IMR-90 (cell line): ENCODE measurements around the gene CENPF. TPM values are rescaled to one million over a fixed set of nuclear protein-coding genes. Genes with fewer than 3 reads are reported as not detected.

Experiments
- ATAC-seq: fragments of 200-7000 bp; cut with Tn5 transposase; 2 replicates; pipeline ENCODE4 v1.9.1; 2020; ENCODE audit warnings: low read depth, mild to moderate bottlenecking, moderate library complexity
- BruUV-seq: library from RNA; stranded (reverse); fragments of 400-500 nt; replicated peaks from 2 replicates; lab custom pipeline; 2021; lab: Mats Ljungman, UMichigan
- CTCF ChIA-PET: fragments of 300-600 bp; formaldehyde crosslinking; extraction: SDS; loops from one replicate; lab custom pipeline; 2021; ENCODE audit warnings: antibody characterized with exemption; lab: Yijun Ruan, JAX
- POLR2A ChIA-PET: fragments of 300-600 bp; sonication (Branson Sonifier 250); formaldehyde crosslinking; loops from one replicate; lab custom pipeline; 2022; ENCODE audit warnings: antibody characterized with exemption; ENCODE audit not compliant: unreplicated experiment; lab: Charles Lee
- DNase-seq: peaks from one replicate; pipeline ENCODE4 v3.0.0; 2013
- H2AFZ ChIP-seq: replicated peaks from 2 replicates; pipeline ENCODE3; 2013; ENCODE audit warnings: low read length, mild to moderate bottlenecking; ENCODE audit not compliant: poor library complexity
- H2AK5ac ChIP-seq: 2 replicates; pipeline ENCODE4 v1.6.1; 2013; ENCODE audit warnings: low read depth, low read length, inconsistent platforms
- H2AK9ac ChIP-seq: replicated peaks from 2 replicates; pipeline ENCODE3; 2013; ENCODE audit warnings: mild to moderate bottlenecking, low read depth, low read length, moderate library complexity; ENCODE audit not compliant: poor library complexity
- H2BK120ac ChIP-seq: 2 replicates; pipeline ENCODE4 v1.6.1; 2013; ENCODE audit warnings: low read depth, low read length, inconsistent platforms
- H2BK15ac ChIP-seq: 3 replicates; pipeline ENCODE4 v1.6.1; 2013; ENCODE audit warnings: low read depth, low read length, inconsistent platforms
- H2BK20ac ChIP-seq: 2 replicates; pipeline ENCODE4 v1.6.1; 2013; ENCODE audit warnings: low read depth, mild to moderate bottlenecking, inconsistent platforms, low read length, moderate library complexity
- H2BK5ac ChIP-seq: 2 replicates; pipeline ENCODE4 v1.6.1; 2013; ENCODE audit warnings: mild to moderate bottlenecking, low read depth, low read length, inconsistent platforms; ENCODE audit not compliant: poor library complexity, severe bottlenecking
- H3K14ac ChIP-seq: replicated peaks from 2 replicates; pipeline ENCODE4 v1.6.1; 2013; ENCODE audit warnings: low read depth, low read length, inconsistent platforms
- H3K18ac ChIP-seq: 2 replicates; pipeline ENCODE4 v1.6.1; 2013; ENCODE audit warnings: low read depth, low read length, control low read depth
- H3K23ac ChIP-seq: 2 replicates; pipeline ENCODE4 v1.6.1; 2013; ENCODE audit warnings: low read depth, low read length, inconsistent platforms
- H3K27ac ChIP-seq: 2 replicates; pipeline ENCODE4 v1.5.1; 2013; ENCODE audit warnings: mild to moderate bottlenecking, control low read depth, low read length; ENCODE audit not compliant: insufficient read depth
- H3K27me3 ChIP-seq: 2 replicates; pipeline ENCODE4 v1.6.1; 2013; ENCODE audit warnings: low read length; ENCODE audit not compliant: control insufficient read depth, insufficient read depth
- H3K36me3 ChIP-seq: 2 replicates; pipeline ENCODE4 v1.6.1; 2013; ENCODE audit warnings: low read length, mixed read lengths; ENCODE audit not compliant: control insufficient read depth, insufficient read depth
- H3K4ac ChIP-seq: 2 replicates; pipeline ENCODE4 v1.6.1; 2013; ENCODE audit warnings: low read depth, low read length, inconsistent platforms
- H3K4me1 ChIP-seq: 2 replicates; pipeline ENCODE4 v1.6.1; 2013; ENCODE audit warnings: low read length, mixed read lengths; ENCODE audit not compliant: control insufficient read depth, insufficient read depth
- H3K4me2 ChIP-seq: 2 replicates; pipeline ENCODE4 v1.6.1; 2013; ENCODE audit warnings: low read depth, mild to moderate bottlenecking, control low read depth, low read length, moderate library complexity
- H3K4me3 ChIP-seq: 2 replicates; pipeline ENCODE4 v1.5.1; 2013; ENCODE audit warnings: low read depth, mild to moderate bottlenecking, control low read depth, low read length, moderate library complexity; ENCODE audit not compliant: insufficient read depth
- H3K56ac ChIP-seq: 2 replicates; pipeline ENCODE4 v1.6.1; 2013; ENCODE audit warnings: low read length, inconsistent platforms; ENCODE audit not compliant: insufficient read depth; ENCODE audit errors: extremely low read depth
- H3K79me1 ChIP-seq, 2 experiments: 2 replicates each; pipeline ENCODE4 v1.6.1; 2013; ENCODE audit warnings: low read length in 2 of 2, inconsistent platforms in 1 of 2, low read depth in 1 of 2
- H3K9ac ChIP-seq: 2 replicates; pipeline ENCODE4 v1.6.1; 2013; ENCODE audit warnings: low read depth, low read length, control low read depth
- H3K9me1 ChIP-seq: 2 replicates; pipeline ENCODE4 v1.6.1; 2013; ENCODE audit warnings: low read length, inconsistent platforms; ENCODE audit not compliant: insufficient read depth
- H3K9me3 ChIP-seq: 2 replicates; pipeline ENCODE4 v1.6.1; 2013; ENCODE audit warnings: low read length; ENCODE audit not compliant: control insufficient read depth, insufficient read depth
- H4K20me1 ChIP-seq: 2 replicates; pipeline ENCODE4 v1.6.1; 2013; ENCODE audit warnings: low read length, inconsistent platforms; ENCODE audit not compliant: insufficient read depth
- H4K5ac ChIP-seq: 2 replicates; pipeline ENCODE4 v1.6.1; 2013; ENCODE audit warnings: mild to moderate bottlenecking, low read depth, low read length, control low read depth
- H4K8ac ChIP-seq, 2 experiments: 2 replicates each; pipeline ENCODE4 v1.6.1; 2013; ENCODE audit warnings: low read depth in 2 of 2, low read length in 2 of 2, control low read depth in 1 of 2, inconsistent platforms in 1 of 2
- H4K91ac ChIP-seq: 2 replicates; pipeline ENCODE4 v1.6.1; 2013; ENCODE audit warnings: low read depth, low read length, inconsistent platforms; ENCODE audit not compliant: insufficient read depth
- BHLHE40 ChIP-seq: fragments of 150-350 bp; IDR thresholded peaks from 2 replicates; pipeline ENCODE4 v1.6.1; 2016; ENCODE audit warnings: mild to moderate bottlenecking, low read depth, low read length
- CEBPB ChIP-seq: IDR thresholded peaks from 2 replicates; pipeline ENCODE4 v1.6.1; 2012; ENCODE audit warnings: low read depth, low read length, improper control_type of control experiment
- CHD1 ChIP-seq: IDR thresholded peaks from 2 replicates; pipeline ENCODE4 v1.6.1; 2012; ENCODE audit warnings: low read depth, low read length, improper control_type of control experiment
- CTCF ChIP-seq: conservative IDR thresholded peaks from 2 replicates; pipeline ENCODE4 v1.5.1; 2012; ENCODE audit warnings: mild to moderate bottlenecking, low read depth, low read length, improper control_type of control experiment
- FOS ChIP-seq: fragments of 150-350 bp; IDR thresholded peaks from 2 replicates; pipeline ENCODE4 v1.6.1; 2016; ENCODE audit warnings: low read depth, low read length
- MAFK ChIP-seq: IDR thresholded peaks from 2 replicates; pipeline ENCODE4 v1.6.1; 2012; ENCODE audit warnings: low read depth, low read length, improper control_type of control experiment
- MAZ ChIP-seq: IDR thresholded peaks from 2 replicates; pipeline ENCODE4 v1.6.1; 2012; ENCODE audit warnings: low read depth, mild to moderate bottlenecking, low read length, improper control_type of control experiment, moderate library complexity, borderline replicate concordance
- MXI1 ChIP-seq: IDR thresholded peaks from 2 replicates; pipeline ENCODE4 v1.6.1; 2012; ENCODE audit warnings: low read depth, mild to moderate bottlenecking, low read length, moderate library complexity, borderline replicate concordance
- NFE2L2 ChIP-seq: fragments of 150-350 bp; IDR thresholded peaks from 2 replicates; pipeline ENCODE4 v1.6.1; 2016; ENCODE audit warnings: low read depth, mild to moderate bottlenecking, low read length
- POLR2A ChIP-seq: IDR thresholded peaks from 2 replicates; pipeline ENCODE4 v1.6.1; 2012; ENCODE audit warnings: mild to moderate bottlenecking, low read depth, low read length
- RAD21 ChIP-seq: IDR thresholded peaks from 2 replicates; pipeline ENCODE4 v1.6.1; 2012; ENCODE audit warnings: low read length, improper control_type of control experiment
- RCOR1 ChIP-seq: IDR thresholded peaks from 2 replicates; pipeline ENCODE4 v1.6.1; 2012; ENCODE audit warnings: mild to moderate bottlenecking, low read length, improper control_type of control experiment; ENCODE audit not compliant: insufficient replicate concordance
- RFX5 ChIP-seq: IDR thresholded peaks from 2 replicates; pipeline ENCODE4 v1.8.0; 2012; ENCODE audit warnings: low read depth, mild to moderate bottlenecking, low read length, moderate library complexity
- SMC3 ChIP-seq: fragments of 150-350 bp; IDR thresholded peaks from 2 replicates; pipeline ENCODE4 v1.6.1; 2016; ENCODE audit warnings: low read depth, mild to moderate bottlenecking, antibody characterized with exemption, low read length, moderate library complexity
- WGBS, 2 experiments: methylation state at CpG; one replicate each; pipeline versions ENCODE4 v1.1.5 to v1.1.7; 2013; ENCODE audit warnings: missing lambda C conversion rate in 2 of 2; ENCODE audit not compliant: insufficient read length in 1 of 2; ENCODE audit errors: extremely low coverage in 2 of 2; 5-methylcytosine and 5-hydroxymethylcytosine counted together
- dilution Hi-C: fragments of 300-500 bp; cut with HindIII; formaldehyde crosslinking; loops from one replicate; pipeline ENCODE4 v1.14.3; 2018; ENCODE audit warnings: low sequenced_read_pairs; ENCODE audit not compliant: unreplicated experiment
- in situ Hi-C: fragments of 300-500 bp; cut with MboI; formaldehyde crosslinking; loops from 3 replicates; pipeline ENCODE4 v1.14.3; 2019; ENCODE audit warnings: low sequenced_read_pairs, inconsistent platforms, mixed read lengths
- intact Hi-C: fragments of 100-400 bp; cut with micrococcal nuclease; formaldehyde crosslinking; loops from 2 replicates; pipeline ENCODE4 v1.10.0; 2022
- polyA plus RNA-seq, 3 experiments: library from polyadenylated mRNA; depleted of rRNA; stranded (reverse); fragments of >200 nt; gene quantifications; 2 replicates each; pipeline ENCODE4 v1.2.3, GENCODE V29; 2012; ENCODE audit warnings: low replicate concordance in 1 of 3
- total RNA-seq: library from RNA; depleted of rRNA; stranded (reverse); fragments of >200 nt; gene quantifications from 2 replicates; pipeline ENCODE4 v1.2.3, GENCODE V29; 2012
- TF ChIP-seq, protein P1 (sequence below): fragments of 150-350 bp; IDR thresholded peaks from 2 replicates; pipeline ENCODE4 v1.6.1; 2017; ENCODE audit warnings: mild to moderate bottlenecking, antibody characterized with exemption, low read length, low read depth
- TF ChIP-seq, protein P2 (sequence below): fragments of 150-350 bp; IDR thresholded peaks from 2 replicates; pipeline ENCODE4 v1.6.1; 2016; ENCODE audit warnings: low read depth, mild to moderate bottlenecking, low read length, moderate library complexity, borderline replicate concordance

Gene CENPF
- total and polyA plus RNA-seq, 2 of the 4 experiments (the other 2 are of a cell fraction) = 20.9 to 51.8 TPM

- H3K4me3 ChIP-seq = no peak overlapping the region
- H3K36me3 ChIP-seq = peaks cover 2% of the 10 kb centered on the region; the same call in 1 of the 2 replicates
- TF ChIP-seq MAZ = no peak
- no peak for TF ChIP-seq CHD1
- TF ChIP-seq POLR2A = no peak
- TF ChIP-seq MXI1 = no peak
- TF ChIP-seq RAD21 = no peak
- TF ChIP-seq, protein P1, sequence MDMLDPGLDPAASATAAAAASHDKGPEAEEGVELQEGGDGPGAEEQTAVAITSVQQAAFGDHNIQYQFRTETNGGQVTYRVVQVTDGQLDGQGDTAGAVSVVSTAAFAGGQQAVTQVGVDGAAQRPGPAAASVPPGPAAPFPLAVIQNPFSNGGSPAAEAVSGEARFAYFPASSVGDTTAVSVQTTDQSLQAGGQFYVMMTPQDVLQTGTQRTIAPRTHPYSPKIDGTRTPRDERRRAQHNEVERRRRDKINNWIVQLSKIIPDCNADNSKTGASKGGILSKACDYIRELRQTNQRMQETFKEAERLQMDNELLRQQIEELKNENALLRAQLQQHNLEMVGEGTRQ = no peak
- TF ChIP-seq, protein P2, sequence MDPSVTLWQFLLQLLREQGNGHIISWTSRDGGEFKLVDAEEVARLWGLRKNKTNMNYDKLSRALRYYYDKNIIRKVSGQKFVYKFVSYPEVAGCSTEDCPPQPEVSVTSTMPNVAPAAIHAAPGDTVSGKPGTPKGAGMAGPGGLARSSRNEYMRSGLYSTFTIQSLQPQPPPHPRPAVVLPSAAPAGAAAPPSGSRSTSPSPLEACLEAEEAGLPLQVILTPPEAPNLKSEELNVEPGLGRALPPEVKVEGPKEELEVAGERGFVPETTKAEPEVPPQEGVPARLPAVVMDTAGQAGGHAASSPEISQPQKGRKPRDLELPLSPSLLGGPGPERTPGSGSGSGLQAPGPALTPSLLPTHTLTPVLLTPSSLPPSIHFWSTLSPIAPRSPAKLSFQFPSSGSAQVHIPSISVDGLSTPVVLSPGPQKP = no peak
- TF ChIP-seq NFE2L2 = no peak
- TF ChIP-seq RFX5 = no peak
- no peak for TF ChIP-seq BHLHE40
- no peak for TF ChIP-seq MAFK
- TF ChIP-seq RCOR1 = no peak
- TF ChIP-seq CTCF = no peak
- no peak for TF ChIP-seq CEBPB
- no peak for TF ChIP-seq FOS
- TF ChIP-seq SMC3 = no peak
- no peak overlapping the region for H3K56ac ChIP-seq
- no peaks in the 10 kb centered on the region for H3K9me3 ChIP-seq
- no peak overlapping the region for H4K8ac ChIP-seq
- no peaks in the 10 kb centered on the region for H3K4me1 ChIP-seq
- peaks cover 28 to 34% of the 10 kb centered on the region in 2 experiments for H3K79me1 ChIP-seq
- no peak overlapping the region for H4K91ac ChIP-seq
- H2AK9ac ChIP-seq = no peak overlapping the region
- H3K14ac ChIP-seq = no peak overlapping the region
- ChIA-PET CTCF (interaction anchor here (0.6 to 0.7 kb wide), 3 partner anchors 29 to 993 kb away, joined by 3 to 4 read pairs (median 3); no protein-coding TSS in a partner anchor), POLR2A (no interaction called here)
- H2BK120ac ChIP-seq = no peak overlapping the region
- H3K4ac ChIP-seq = no peak overlapping the region
- no peak for DNase-seq
- intact Hi-C loops = no loop called here
- H3K23ac ChIP-seq = no peak overlapping the region
- H4K20me1 ChIP-seq = no peaks in the 10 kb centered on the region
- no TSS peak for BruUV-seq
- no peak overlapping the region for H3K4me2 ChIP-seq
- H2BK20ac ChIP-seq = no peak overlapping the region
- WGBS, 2 experiments = no CpG with 5 or more reads among the region's 4 CpGs
- H3K9me1 ChIP-seq = no peaks in the 10 kb centered on the region
- in situ Hi-C loops = no loop called here
- H3K18ac ChIP-seq = no peak overlapping the region
- no peak overlapping the region for H2BK15ac ChIP-seq
- no peak overlapping the region for H2BK5ac ChIP-seq
- dilution Hi-C loops = no loop called here
- no peak for ATAC-seq
- no peak overlapping the region for H3K27ac ChIP-seq
- no peak overlapping the region for H2AK5ac ChIP-seq
- H3K27me3 ChIP-seq = no peaks in the 10 kb centered on the region
- H3K9ac ChIP-seq = no peak overlapping the region
- H2AFZ ChIP-seq = no peak overlapping the region
- H4K5ac ChIP-seq = no peak overlapping the region
These were observed 29.1 kb downstream of the CENPF start for GRCh38 chr1:214632091-214632490.
